Gastroesophageal sphincter (tissue), 3 donors: ENCODE data around the gene ALKBH5.

ENCODE experiments used
- EP300 ChIP-seq: sonication (generic); formaldehyde crosslinking; IDR thresholded peaks from one replicate; pipeline ENCODE4 v1.6.1; 2017; ENCODE audit warnings: antibody characterized with exemption, mild to moderate bottlenecking
- POLR2A ChIP-seq, 2 donors: fragments of 450-650 bp; IDR thresholded peaks; one replicate each; pipeline ENCODE4 v1.6.1; 2017; ENCODE audit warnings: antibody characterized with exemption in 2 of 2, mild to moderate bottlenecking in 2 of 2, moderate library complexity in 1 of 2
- POLR2AphosphoS5 ChIP-seq: sonication (generic); formaldehyde crosslinking; IDR thresholded peaks from one replicate; pipeline ENCODE4 v1.6.1; 2017; ENCODE audit warnings: antibody characterized with exemption
- TF ChIP-seq, protein P1 (sequence below), 4 experiments: fragments of 200-600 bp in 2 of 4; fragments of 450-650 bp in 2 of 4; sonication (generic) in 1 of 4; IDR thresholded peaks; one replicate each; pipeline ENCODE4 v1.5.1; 2017 to 2019; ENCODE audit warnings: antibody characterized with exemption in 4 of 4, mild to moderate bottlenecking in 2 of 4, moderate library complexity in 2 of 4

DNA sequence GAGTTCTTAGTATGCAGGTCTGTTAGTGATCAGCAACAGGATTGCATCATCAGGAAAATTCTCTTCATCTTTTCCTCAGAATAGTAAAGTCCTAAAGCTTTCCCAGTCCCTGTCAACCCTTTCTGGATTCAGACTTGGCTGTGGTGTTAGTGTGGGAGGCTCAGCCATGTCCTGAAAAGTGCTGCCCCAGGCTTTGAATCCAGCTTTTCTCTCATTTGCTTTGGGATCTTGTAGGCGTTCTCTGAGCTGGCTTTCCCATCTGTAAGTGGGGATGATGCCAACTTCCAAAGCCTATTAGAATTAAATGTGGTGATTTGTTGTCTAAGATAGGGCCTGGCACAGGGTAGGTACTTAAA lies 3.0 kb downstream of the ALKBH5 start:
- TF ChIP-seq POLR2A (IDR thresholded peaks at IDR 0.05) (no peak), POLR2AphosphoS5 (peak; percentile 7), EP300 (no peak)
- TF ChIP-seq, protein P1, sequence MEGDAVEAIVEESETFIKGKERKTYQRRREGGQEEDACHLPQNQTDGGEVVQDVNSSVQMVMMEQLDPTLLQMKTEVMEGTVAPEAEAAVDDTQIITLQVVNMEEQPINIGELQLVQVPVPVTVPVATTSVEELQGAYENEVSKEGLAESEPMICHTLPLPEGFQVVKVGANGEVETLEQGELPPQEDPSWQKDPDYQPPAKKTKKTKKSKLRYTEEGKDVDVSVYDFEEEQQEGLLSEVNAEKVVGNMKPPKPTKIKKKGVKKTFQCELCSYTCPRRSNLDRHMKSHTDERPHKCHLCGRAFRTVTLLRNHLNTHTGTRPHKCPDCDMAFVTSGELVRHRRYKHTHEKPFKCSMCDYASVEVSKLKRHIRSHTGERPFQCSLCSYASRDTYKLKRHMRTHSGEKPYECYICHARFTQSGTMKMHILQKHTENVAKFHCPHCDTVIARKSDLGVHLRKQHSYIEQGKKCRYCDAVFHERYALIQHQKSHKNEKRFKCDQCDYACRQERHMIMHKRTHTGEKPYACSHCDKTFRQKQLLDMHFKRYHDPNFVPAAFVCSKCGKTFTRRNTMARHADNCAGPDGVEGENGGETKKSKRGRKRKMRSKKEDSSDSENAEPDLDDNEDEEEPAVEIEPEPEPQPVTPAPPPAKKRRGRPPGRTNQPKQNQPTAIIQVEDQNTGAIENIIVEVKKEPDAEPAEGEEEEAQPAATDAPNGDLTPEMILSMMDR (IDR thresholded peaks at IDR 0.05): no peak
